DMS153 (cell line): ENCODE results near the gene ELL3.
A peak's percentile ranks its signal among the peaks of the same experiment; 100 is the strongest.
"Not testable (repeated sequence)": the region's sequence is repeated elsewhere in the genome, so short reads cannot be mapped to it uniquely, and the experiment has no call there.

Experiments
- DNase-seq: peaks from one replicate; lab custom pipeline; 2025; lab: John Stamatoyannopoulos, UW

The ELL3 gene

GRCh38 chr15:43791993-43792760 lies 15.4 kb upstream of the ELL3 start, which contains the start of gene SERF2:
SERF2 (plus strand) TSS chr15:43792320; CDS start chr15:43792377, 57 bp downstream.
- peak; percentile 93 for DNase-seq

GRCh38 chr15:43789409-43789808 lies 12.6 kb upstream of the ELL3 start:
- no peak for DNase-seq

GRCh38 chr15:43779016-43779415 lies 2.2 kb upstream of the ELL3 start:
- DNase-seq, result no peak

- peak; percentile 47 for DNase-seq
Observed at GRCh38 chr15:43777267-43777914, 625 bp upstream of the ELL3 start.

GRCh38 chr15:43776101-43776717 lies 557 bp downstream of the ELL3 start:
- no peak for DNase-seq

GRCh38 chr15:43775411-43775965 lies 1.3 kb downstream of the ELL3 start:
- DNase-seq, result peak; percentile 47

- DNase-seq, result no peak
Observed at GRCh38 chr15:43774062-43774461, 2.7 kb downstream of the ELL3 start.

- DNase-seq, result no peak
Observed at GRCh38 chr15:43772624-43773023, 4.1 kb downstream of the ELL3 start.

- DNase-seq, result no peak
Observed at GRCh38 chr15:43771816-43772215, 5.0 kb downstream of the ELL3 start.

GRCh38 chr15:43769584-43770228 lies 7.1 kb downstream of the ELL3 start:
- no peak for DNase-seq

GRCh38 chr15:43763819-43764446 lies 12.8 kb downstream of the ELL3 start:
- DNase-seq, result no peak

GRCh38 chr15:43762824-43763223 lies 13.9 kb downstream of the ELL3 start:
- DNase-seq, result no peak

GRCh38 chr15:43751885-43752284 lies 24.9 kb downstream of the ELL3 start:
- no peak for DNase-seq

- no peak for DNase-seq
Observed at GRCh38 chr15:43749690-43750345, 26.9 kb downstream of the ELL3 start.

GRCh38 chr15:43748376-43748775 lies 28.4 kb downstream of the ELL3 start:
- no peak for DNase-seq

- DNase-seq, result not testable (repeated sequence)
Observed at GRCh38 chr15:43746903-43747309, 29.9 kb downstream of the ELL3 start.

- peak; percentile 23 for DNase-seq
Observed at GRCh38 chr15:43746245-43746902, 30.4 kb downstream of the ELL3 start, which contains the start of gene PDIA3. PDIA3 (plus strand) TSS chr15:43746438; CDS start chr15:43746540, 102 bp downstream.

GRCh38 chr15:43735416-43735815 lies 41.4 kb downstream of the ELL3 start:
- DNase-seq, result no peak

- DNase-seq, result not testable (repeated sequence)
Observed at GRCh38 chr15:43728053-43728725, 48.6 kb downstream of the ELL3 start.

GRCh38 chr15:43726306-43726705 lies 50.5 kb downstream of the ELL3 start:
- not testable (repeated sequence) for DNase-seq
